DMS153 (cell line): ENCODE results near the gene OR10A4.
"Not testable (repeated sequence)": the region's sequence is repeated elsewhere in the genome, so short reads cannot be mapped to it uniquely, and the experiment has no call there.

ENCODE experiments used
- DNase-seq: peaks from one replicate; lab custom pipeline; 2025; lab: John Stamatoyannopoulos, UW

The OR10A4 gene

DNA sequence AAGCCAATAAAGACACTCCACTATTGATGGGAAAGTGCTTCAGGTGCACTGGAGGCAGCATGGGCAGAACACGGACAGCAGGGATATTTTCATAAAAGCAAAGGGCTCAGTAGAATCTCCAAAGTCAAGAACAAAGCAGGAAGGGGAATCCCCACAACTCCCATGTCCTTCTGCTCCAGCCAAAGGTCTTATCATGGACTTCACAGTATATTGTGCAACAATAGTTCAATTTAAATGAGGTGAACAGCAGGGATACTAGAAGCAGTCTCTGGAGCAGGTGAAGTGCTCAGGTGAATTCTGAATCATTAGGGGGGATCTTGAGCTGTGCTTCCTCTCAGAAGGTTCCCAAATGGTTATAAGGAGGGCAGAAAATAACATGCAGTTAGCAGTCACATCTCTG, 22.5 kb downstream of the OR10A4 start:
- no peak for DNase-seq

DNA sequence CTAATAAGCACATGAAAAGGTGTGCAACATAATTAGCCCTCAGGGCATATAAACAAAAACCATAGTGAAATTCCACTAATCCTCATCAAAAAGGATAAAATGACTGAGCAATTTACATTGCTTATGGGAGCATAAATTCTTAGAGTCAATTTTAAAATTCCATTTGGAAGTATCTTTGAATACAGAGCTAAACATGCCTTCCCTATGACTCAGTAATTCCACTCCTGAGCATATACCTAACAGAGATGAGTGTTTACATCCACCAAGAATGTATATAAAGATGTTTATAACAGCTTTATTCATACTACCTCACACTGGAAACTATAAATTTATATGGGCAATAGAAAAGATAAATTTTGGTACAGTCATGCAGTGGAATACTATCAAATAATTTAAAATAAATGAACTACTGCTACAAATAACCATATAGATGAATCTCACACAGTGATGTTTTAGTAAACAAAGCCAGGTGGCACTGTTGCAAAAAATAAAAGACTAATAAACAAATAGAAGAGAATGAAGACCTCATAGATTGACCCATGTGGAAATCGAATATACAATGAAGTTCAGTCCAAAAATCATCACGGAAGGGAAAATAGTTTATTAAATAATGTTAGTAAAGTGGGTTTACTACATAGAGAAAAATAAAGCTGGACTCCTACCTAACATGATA, 24.0 kb downstream of the OR10A4 start:
- no peak for DNase-seq

DNA sequence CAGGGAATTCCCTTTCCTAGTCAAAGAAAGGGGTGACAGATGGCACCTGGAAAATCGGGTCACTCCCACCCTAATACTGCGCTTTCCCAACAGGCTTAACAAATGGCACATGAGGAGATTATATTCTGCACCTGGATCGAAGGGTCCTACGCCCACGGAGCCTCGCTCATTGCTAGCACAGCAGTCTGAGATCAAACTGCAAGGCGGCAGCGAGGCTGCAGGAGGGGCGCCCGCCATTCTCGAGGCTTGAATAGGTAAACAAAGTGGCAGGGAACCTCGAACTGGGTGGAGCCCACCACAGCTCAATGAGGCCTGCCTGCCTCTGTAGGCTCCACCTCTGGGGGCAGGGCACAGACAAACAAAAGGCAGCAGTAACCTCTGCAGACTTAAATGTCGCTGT, 28.4 kb downstream of the OR10A4 start:
- DNase-seq, result not testable (repeated sequence)

- no peak for DNase-seq
Measured at GRCh38 chr11:6911378-6911777, 35.0 kb downstream of the OR10A4 start.

- no peak for DNase-seq
Measured at GRCh38 chr11:6911948-6912347, 35.5 kb downstream of the OR10A4 start.

GRCh38 chr11:6919698-6920097, 43.3 kb downstream of the OR10A4 start:
- no peak for DNase-seq

DNA sequence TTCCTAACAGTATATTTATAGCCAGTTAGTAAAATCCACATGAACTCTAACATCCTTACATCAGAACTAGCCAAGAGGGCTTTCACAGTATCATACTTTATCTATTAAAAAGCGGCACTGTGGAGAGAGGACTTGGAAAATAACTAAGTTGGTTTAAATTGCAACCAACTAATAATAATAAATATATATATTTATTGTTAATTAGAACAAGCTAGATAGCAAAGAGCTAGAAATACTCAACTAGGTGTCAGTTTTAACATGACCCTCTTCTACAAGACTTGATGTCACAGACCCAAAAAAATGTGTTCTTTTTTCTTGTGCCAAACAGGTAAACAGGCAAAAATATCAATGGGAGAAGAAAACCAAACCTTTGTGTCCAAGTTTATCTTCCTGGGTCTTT, 44.3 kb downstream of the OR10A4 start, which contains the start of gene OR2D3:
TSS of gene OR2D3 (plus strand) at position 301 of the 400 bp plus-strand sequence. CDS start at position 301, 0 bp downstream.
- no peak for DNase-seq

DNA sequence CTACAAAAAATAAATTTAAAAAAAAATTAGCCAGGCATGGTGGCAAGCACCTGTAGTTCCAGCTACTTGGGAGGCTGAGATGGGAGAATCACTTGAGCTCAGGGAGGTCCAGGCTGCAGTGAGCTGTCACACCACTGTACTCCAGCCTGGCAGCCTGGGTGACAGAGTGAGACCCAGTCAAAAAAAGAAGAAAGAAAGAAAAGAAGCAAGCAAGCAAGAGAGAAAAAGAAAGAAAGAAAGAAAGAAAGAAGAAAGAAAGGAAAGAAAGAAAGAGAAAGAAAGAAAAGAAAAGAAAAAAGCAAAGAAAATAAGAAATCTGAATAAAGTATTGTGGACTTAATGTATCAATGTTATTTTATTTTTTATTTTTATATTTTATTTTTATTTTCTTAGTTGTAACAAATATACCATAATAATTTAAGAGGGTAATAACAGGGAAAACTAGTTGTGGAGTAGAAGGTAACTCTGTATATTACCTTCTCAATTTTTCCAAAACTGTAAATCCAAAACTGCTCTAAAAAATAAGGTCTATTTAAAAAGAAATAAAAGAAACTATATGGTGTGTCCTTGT, 48.7 kb downstream of the OR10A4 start:
- DNase-seq, result no peak

GRCh38 chr11:6925636-6926207, 49.3 kb downstream of the OR10A4 start:
- DNase-seq, result peak; percentile 22

- DNase-seq, result peak; percentile 63
Measured at GRCh38 chr11:6926208-6927029, 50.0 kb downstream of the OR10A4 start, which contains the start of gene ZNF215. TSS of gene ZNF215 (plus strand) at chr11:6926426. CDS start at chr11:6932273, 5,847 bp downstream.

DNA sequence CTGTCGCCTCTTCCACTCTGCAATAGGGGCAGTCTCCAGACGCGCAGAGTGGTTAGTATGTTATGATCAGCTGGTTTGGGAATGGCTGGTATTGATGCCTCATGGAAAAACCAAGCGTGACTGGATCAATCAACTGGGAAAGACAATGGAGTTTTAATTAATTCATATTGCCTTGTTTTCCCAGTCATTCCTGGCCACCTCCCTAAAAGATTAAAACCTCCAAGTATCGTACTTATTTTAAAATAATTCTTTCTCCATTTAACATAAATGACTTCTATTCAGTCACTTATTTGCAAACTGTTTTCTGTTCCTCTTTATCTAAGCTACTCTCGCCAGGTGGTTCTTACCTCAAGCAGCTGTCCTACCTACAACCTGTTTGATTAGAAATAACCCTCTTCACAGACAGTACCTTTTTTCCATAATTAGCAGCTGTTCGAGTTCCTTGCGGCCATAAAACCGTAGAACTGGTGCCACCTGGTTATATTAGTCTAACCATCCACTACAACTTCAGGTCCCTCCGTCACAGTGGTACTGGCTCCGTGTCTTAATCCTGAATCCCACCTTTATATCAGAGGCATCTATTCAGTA, 50.7 kb downstream of the OR10A4 start:
- DNase-seq, result no peak
